Endometrium (tissue), 2 donors: ENCODE measurements around the gene NIPA2.
A peak's percentile ranks its signal among the peaks of the same experiment; 100 is the strongest.
"Not testable (repeated sequence)": the region's sequence is repeated elsewhere in the genome, so short reads cannot be mapped to it uniquely, and the experiment has no call there.

Experiments used
- FAIRE-seq: peaks from 2 replicates; lab custom pipeline; 2012; peaks lifted over from hg19 to GRCh38; lab: Jason Lieb, UNC
- donor health status: control.
- donor health status: control.

The NIPA2 gene

GRCh38 chr15:22838292-22839042 is at the start of gene NIPA2:
Gene NIPA2 (plus strand): TSS chr15:22838666. CDS start chr15:22851732, 13,066 bp downstream.
- peak; percentile 53 for FAIRE-seq

- FAIRE-seq: no peak
Measured at GRCh38 chr15:22794063-22794462, 44.4 kb upstream of the NIPA2 start.

GRCh38 chr15:22794621-22795167 is 43.8 kb upstream of the NIPA2 start:
- FAIRE-seq: no peak

- no peak for FAIRE-seq
Measured at GRCh38 chr15:22795206-22796063, 43.0 kb upstream of the NIPA2 start.

GRCh38 chr15:22796079-22796478 is 42.4 kb upstream of the NIPA2 start:
- FAIRE-seq: no peak

- FAIRE-seq: no peak
Measured at GRCh38 chr15:22799902-22800301, 38.6 kb upstream of the NIPA2 start.

GRCh38 chr15:22803006-22803405 is 35.5 kb upstream of the NIPA2 start:
- FAIRE-seq: not testable (repeated sequence)

- no peak for FAIRE-seq
Measured at GRCh38 chr15:22806156-22806555, 32.3 kb upstream of the NIPA2 start.

GRCh38 chr15:22806664-22807063 is 31.8 kb upstream of the NIPA2 start:
- no peak for FAIRE-seq

- not testable (repeated sequence) for FAIRE-seq
Measured at GRCh38 chr15:22807831-22808230, 30.6 kb upstream of the NIPA2 start.

GRCh38 chr15:22808240-22808639 is 30.2 kb upstream of the NIPA2 start:
- no peak for FAIRE-seq

GRCh38 chr15:22808761-22809280 is 29.6 kb upstream of the NIPA2 start:
- FAIRE-seq: no peak

- FAIRE-seq: no peak
Measured at GRCh38 chr15:22810033-22810852, 28.2 kb upstream of the NIPA2 start.

- FAIRE-seq: no peak
Measured at GRCh38 chr15:22810853-22811338, 27.6 kb upstream of the NIPA2 start.

GRCh38 chr15:22811640-22812039 is 26.8 kb upstream of the NIPA2 start:
- no peak for FAIRE-seq

- no peak for FAIRE-seq
Measured at GRCh38 chr15:22813844-22814243, 24.6 kb upstream of the NIPA2 start.

- FAIRE-seq: no peak
Measured at GRCh38 chr15:22815766-22816165, 22.7 kb upstream of the NIPA2 start.

GRCh38 chr15:22819651-22820050 is 18.8 kb upstream of the NIPA2 start:
- no peak for FAIRE-seq

GRCh38 chr15:22823495-22824128 is 14.9 kb upstream of the NIPA2 start:
- no peak for FAIRE-seq

- no peak for FAIRE-seq
Measured at GRCh38 chr15:22827125-22827524, 11.3 kb upstream of the NIPA2 start.

GRCh38 chr15:22831473-22831872 is 7.0 kb upstream of the NIPA2 start:
- FAIRE-seq: no peak
